EL (cell line): ENCODE data around the gene NSMF.

Experiments
- DNase-seq: peaks from one replicate; pipeline ENCODE4 v3.0.0-alpha.2; 2016

The NSMF gene

DNA sequence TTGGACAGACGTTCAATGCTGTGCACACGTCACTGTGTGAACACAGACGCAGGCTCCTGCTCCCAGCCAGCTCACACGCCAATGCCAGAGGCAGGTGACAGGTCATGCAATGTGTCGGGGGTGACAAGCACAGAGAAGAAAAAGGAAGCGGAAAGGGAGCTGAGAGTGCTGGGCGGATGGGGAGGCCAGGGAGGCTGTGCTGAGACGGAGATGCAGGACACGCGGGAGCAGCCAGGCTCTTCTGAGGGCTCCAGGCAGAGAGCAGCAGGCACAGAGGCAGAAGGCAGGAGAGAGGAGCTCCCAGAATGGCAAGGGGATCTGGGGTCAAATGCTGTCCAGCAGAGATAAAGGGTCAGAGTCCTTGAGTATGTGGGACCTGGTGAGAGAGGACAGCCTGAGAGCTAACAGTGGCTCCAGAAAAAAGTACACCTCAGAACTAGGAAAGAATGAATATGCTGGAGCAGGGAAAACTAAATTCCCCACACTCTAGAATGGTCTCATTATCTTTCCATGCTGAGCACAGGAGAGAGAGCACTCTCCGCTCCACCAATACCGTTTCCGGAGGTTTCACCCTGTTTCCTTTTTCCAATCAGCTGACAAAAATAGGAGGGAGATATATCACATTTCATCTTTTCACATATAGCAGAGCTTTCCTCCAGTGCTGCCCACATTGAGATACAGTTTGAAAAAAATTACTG lies 32.8 kb upstream of the NSMF start:
- DNase-seq, result no peak

DNA sequence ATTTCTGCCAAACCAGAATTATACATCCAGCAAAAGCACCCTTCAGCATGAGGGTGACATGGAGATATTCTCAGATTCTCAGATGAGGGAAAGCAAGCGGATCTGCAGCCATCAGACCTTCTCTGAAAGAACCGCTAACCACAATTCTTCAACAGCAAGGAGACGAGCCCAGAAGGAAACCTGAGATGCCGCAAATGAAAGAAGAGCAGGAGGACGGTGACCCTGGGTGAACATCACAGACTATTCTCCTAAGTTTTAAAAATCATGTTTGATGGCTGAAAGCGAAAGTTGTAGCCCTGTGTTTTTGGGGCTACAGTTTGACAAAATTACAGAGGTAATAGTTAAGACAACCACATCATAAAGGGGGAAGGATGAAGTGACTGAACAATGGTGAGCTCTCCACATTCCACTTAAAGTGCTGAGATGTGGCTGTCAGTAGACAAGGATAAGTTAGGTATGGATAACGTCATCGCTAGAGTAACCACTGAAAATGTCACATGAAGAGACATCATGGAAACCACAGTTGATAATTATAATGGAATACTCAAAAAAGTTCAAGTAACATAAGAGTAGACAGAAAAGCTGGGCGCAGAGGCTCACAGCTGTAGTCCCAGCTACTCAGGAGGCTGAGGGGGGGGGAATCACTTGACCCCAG lies 31.5 kb upstream of the NSMF start:
- DNase-seq, result no peak

DNA sequence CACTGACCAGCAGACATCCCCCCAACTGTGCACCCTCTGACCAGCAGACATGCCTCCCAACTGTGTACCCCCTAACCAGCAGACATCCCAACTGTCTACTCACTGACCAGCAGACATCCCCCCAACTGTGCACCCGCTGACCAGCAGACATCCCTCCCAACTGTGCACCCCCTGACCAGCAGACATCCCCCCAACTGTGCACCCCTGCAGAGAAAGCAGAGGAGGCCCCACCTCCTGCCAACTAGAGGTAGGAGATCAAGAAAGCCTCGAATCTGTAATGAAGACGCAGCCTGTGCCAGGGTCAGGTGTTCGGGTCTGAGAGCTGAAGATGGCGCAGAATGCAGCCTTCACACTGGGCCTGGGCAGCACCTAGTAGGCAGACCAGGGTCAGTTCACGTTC lies 29.8 kb upstream of the NSMF start:
- no peak for DNase-seq

DNA sequence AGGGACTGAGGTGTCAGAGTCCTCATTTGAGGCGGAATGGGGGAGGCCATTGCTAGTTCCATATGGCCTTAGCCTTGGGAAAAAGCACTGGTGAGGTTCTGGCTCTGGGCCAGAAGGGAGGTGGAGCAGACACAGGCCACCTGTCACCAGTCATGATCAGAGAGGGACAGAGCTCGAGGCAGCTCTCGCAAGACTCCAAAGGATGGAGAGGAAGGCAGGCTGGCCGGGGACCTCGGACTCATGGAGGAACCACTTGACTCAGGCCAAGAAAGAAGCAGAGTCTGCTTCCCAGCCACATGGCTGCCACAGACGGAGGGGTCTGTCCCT lies 29.2 kb upstream of the NSMF start:
- no peak for DNase-seq

DNA sequence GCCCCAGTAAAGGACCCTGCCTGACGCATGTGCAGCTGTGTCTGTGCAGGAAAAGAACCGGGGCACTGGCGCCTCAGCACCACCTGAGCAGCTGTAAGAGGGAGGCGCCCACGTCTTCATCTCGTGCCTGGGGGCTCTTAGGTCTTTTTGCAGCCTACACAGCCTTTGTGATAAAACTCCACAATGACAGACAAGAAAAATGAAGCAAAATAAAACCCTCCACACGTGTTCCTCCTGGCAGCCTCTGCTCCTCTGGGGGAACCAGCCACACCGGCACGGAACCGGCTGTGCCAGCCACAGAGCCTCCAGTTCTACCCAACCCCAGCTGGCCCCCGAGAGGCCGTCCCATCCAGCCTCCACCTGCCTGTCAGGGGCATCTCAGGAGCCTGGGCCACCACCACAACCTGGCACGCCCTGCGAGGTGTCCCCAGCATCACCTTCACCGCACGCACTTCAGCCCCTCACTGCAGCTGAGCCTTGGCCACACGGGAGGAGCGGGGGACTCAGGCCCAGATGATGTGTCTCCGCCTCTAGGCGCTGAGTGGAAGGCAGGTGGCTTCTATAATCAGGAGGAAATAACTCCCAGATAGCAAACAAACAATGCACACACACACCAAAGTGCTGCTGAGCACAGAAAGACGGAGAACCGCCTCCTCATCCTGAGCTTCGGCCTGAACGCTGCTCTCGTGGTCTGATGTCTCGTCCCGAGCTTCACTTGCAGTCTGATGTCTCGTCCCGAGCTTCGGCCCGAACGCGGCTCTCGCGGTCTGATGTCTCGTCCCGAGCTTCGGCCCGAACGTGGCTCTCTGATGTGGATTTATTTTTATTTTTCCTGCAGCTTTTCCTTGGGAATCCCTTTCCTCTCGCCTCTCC lies 28.6 kb upstream of the NSMF start:
- no peak for DNase-seq

DNA sequence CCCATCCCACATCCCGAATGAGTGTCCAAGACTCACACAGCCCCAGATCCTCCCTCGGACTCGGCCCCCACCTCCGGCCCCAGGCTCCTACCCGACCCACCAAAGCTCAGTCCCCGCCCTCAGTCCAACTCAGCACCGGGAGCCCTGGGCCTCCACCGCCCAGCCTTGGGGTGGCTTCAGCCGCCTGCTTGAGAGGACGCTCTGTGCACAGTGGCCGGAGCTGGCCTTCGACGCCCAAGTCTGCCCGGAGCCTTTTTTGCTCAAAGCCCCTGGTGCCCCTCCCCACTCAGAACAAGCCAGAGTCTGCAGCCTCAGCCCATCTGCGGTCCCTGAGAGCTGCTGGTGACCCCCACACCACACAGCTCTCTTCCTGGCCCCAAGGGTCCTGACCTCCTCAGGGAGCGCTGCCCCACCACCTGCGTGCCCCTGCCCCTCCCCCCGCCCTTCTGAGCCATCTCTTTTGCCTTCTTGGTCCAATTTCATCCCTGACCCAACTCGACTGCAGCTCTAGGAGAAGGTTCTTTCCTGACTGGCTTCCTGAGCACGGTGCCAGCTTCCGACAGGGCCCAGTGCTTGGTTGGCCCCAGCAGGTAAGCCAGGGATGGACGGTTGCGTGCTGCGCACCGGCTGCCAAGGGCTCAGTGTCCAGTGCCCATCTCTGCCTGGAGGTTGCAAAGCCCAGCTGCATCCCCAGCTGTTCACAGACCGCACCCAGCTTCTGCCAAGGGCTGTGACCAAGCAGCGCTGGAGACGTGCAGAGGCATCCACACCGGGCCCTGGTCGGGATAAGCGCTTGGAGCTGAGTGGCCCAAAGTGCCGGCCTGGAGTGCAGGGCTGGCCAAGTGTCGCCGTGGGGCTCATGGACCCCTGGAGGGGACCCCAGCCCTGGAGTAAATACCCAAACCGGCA lies 27.7 kb upstream of the NSMF start:
- DNase-seq, result no peak

DNA sequence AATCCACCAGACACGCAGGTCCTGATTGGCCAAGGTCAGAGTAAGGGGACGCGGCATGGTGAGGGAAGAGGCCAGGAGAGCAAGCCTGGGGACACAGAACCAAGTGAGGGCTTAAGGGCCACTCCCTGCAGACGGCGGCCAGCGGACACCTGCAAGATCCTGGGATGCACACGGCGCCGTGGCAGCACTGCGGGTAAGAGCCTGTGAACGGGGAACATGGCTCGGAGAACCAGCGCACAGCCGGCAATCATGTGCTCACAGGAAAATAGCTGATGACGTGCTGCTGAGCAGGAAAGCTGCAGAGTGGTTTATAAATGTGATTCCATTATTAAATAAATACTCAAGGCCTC lies 27.0 kb upstream of the NSMF start:
- no peak for DNase-seq

DNA sequence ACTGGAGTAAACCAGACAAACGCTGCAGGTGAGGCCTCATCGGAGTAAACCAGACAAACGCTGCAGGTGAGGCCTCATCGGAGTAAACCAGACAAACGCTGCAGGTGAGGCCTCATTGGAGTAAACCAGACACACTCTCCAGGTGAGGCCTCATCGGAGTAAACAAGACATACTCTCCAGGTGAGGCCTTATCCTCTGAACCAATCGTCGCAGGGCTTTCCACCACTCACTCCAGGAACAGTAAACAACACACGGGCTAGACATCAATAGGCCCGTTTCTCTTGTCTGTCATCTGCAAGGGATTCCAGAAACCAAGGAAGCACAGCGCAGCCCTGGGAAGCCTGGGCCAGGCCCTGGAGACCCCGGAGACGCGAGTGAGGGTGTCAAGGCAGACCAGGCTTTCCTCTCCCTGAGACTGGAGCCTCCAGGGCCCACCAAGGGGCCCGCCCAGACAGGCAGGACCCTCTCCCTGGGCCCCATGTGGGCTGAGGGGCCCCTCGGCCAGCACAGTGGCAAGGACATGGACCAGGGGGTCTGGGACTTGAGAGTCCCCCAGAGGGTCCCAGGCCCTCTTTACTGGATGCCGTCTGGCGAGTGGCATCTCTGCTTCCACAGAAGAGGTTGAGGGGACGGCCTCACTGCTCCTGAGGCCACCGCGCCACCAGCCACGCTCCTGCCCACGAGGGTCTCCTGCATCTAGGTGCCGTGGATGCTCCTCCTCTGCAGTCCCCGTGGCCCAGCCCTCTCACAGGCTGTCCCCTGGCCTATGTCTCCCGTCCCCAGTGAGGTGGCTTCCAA lies 26.4 kb upstream of the NSMF start:
- no peak for DNase-seq

DNA sequence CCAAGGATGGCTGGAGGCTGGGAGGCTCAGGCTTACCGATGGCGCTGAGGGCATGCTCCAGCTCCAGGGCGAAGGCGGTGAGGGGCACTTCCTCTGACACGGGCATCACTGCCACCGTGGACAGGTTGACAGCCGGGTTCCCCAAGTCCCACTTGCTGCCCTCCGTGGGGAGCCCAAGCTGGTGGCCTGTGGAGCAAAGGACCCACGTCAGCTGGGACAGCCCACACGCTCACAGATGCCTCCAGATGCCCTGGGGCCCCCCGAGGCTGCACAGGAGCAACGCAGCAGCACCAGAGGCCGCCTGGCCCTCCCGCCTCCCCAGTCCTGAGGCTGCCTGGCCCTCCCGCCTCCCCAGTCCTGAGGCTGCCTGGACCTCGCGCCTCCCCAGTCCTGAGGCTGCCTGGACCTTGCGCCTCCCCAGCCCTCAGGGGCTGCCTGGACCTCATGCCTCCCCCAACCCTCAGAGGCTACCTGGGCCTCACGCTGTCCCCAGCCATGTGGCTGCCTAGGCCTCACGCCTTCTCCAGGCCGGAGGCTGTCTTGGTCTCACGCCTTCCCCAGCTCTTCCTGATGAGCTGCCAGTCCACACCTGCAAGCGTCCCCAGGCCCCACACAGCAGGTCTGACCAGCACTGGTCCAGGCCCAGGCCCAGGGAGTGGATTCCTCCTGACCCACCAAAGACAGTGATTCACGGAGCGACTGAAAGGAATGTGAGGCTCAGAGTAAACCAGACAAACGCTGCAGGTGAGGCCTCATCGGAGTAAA lies 25.6 kb upstream of the NSMF start:
- no peak for DNase-seq

DNA sequence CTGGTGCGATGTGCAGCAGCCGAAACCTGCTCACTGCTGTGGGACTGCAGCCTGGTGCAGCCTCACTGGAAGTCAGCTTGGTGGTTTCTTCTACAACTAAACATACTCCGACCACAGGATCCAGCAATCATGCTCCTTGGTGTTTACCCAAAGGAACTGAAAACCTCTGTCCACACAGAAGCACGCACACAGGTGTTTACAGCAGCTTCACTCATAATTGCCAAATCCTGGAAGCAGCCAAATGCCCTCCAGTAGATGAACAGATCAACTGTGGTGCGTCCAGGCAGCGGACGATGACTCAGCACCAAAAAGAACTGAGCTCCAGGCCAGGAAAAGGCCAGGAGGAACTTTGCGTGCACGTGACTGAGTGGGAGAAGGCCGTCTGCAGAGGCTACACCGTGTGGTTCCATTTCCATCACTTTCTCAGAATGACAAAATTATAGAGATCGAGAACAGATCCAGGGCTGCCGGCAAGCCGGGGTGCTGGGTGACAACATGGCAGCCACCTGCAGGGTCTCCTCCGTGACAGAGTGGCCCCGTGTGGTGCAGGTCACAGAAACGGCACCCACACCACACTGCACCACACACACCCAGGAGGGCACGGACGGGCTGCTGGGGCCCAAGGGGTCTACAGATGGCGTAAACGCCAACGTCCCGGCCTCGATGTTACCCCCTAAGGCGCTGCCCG lies 23.1 kb upstream of the NSMF start:
- peak; percentile 85 for DNase-seq

DNA sequence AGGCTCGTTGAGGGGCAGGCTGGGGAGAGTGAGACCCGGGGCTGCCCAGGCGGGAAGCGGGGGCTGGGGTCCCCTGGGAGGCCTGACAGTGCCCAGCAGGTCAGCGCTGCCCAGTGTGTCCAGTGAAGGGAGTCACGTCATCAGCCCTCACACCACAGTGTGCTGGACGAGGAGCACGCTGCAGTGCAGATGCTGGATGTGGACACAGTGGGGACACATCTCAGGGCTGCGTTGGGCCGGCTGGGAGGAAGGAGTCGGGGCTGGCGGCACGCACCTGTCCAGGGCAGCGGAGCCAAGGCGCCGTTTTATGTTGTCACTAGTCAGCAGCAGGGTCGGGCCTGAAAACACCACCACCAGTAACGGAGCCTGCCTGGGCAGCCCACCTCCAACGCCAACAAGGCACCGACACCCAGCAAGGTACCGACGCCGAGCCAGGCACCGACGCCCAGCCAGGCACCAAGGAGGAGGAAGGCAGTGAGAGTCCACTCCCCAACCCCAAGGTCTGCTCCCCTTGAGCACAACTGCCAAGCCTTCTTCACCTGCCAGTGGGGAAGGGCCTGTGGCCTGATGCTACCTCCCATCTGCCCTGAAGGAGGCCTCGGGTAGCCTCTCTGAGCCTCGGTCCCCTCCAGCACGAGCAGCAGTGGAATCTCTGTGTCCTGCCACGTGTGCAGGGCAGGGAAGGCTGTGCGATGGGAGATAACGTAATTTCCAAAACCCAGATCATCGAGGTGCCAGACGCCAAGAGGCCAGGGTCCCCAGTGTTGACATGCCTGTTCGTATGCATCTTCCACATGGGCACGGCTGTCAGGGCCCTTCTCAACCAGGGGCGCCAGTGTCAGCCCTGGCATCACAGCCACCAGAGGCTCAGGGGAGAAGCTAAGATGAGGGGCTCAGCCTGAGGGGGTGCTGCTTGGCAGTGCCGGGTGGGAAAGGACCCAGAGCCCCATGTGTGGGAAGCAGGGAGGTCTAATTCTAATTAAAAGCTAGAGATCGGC lies 21.9 kb upstream of the NSMF start:
- DNase-seq, result no peak

DNA sequence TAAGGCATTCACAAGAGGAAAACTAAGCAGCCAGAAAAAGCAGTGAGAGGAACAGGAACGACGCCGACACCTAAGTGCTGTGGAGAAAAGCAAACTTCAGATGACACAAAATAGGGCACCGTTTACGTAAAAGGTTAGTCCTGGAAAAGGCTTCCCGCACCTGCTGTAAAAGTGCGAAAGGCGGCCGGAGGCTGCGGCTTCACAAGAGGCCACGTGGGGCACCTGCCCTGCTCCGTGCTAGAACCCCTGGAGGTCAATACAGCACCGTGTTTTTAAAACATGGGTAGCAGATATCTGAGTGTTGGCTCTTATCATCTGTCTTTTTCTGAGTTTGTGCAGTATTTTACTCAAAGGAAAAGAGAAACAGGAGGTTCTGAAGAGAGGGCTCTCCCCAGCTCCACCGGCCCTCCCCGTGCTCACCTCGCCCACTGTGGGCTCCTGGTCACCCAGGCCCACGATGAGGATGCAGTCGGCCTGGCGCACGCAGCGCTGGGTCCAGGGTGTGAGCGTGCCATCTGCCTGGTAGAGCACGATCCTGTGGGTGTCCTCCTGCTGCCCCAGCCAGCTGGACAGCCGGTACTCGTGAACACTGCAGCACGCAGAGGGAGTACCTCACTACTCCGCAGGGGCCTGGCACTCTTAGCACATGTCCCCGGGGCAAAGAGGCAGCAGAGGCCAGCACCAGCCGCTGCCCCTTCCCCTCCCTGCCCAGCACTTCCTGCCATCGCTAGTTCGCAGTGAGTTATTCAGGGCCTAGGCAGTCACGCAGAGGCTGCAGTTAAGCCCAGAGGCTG lies 21.0 kb upstream of the NSMF start:
- DNase-seq, result no peak

DNA sequence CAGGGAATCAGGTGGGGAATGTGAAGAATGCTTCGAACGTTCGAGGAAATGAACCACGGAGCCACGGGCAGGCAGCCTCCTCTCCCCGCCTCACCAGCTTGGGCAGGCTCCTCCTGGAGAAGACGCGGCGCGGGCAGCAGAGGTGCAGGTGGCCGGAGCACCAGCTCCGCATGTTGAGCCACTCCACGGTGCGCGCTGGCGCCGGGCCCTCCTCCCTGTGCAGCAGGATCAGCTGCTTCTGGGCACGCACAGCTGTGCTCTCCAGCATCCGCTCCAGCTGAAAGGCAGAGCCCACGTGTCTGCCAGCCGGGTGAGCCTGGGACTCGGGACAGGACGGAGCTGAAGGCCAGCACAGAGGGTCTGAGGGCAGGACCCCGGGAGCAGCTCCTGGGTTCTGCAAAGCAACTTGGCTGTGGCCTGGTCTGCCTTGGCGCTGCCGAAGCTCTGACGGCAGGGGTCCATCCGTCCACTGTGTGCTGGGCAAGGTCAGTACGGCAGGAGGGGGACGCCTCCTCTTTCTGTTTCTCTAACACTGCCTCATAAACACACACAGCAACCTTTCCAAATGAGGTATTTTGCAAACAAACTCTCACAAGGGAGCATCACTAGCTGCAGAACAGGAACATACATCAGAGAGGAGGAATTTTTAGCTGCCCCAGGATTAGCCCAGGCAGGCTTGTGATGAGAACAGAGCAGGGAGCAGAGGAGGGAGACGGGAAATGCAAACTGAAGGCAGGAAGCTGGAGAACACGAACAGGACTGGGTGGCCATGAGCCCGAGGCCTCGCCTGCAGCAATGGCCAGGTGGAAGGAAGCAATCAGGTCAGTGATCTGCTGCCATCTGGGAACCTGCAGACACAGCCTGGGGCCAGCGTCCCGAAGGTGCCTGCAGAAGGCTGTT lies 20.1 kb upstream of the NSMF start:
- peak; percentile 39 for DNase-seq

DNA sequence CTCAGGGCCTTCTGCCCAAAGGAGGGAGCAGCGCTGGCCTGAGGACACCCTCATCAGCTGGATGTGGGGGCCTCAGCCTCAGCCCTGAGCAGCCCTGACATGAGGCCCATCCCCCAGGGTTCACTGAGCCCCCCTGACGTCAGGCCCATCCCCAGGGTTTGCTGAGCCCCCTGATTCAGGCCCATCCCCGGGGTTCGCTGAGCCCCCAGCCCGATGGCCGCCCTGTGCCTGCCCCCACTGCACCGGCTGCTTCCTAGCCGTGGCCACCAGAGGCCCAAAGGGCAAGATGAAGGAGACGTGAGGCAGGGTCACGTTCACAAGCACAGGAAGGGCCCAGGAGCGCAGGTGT lies 19.5 kb upstream of the NSMF start:
- DNase-seq, result no peak

DNA sequence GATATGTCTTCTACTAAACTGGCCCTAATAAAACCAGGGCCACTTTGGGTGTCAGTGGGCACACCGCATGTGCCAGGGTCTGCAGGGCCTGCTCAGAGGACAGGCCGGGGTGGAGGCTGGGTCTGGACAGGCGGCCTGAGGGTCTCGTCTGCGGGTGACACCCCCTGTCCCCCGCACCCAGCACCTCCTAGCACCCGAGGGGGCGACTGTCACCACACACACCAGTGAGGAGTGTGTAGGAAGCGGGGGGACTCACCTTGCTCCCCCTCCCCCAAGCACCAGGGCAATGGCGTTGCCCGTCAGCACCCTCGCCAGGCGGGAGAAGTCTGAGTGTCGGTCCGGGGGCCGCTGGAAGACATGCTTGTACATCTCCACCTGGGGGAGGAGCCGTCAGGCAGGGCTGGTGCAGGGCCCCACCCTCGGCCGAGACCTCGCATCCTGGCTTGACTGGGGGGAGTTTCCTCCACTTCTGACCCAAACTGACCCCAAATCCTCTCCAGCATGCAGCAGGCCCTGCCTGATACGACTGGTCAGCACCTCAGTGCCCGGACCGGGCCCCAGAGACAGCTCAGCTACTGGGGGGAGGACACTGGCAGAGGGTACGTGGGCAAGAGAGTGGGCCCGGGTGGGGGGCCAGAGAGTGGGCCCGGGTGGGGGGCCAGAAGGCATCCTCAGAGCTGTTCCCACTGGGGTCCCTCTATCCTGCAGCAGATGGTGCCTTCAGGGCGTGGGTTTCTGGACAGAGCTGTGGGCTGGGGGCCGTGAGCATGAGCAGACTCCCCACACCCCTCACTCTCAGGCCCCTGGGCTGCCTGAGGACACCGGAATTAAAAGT lies 18.9 kb upstream of the NSMF start:
- DNase-seq, result no peak

DNA sequence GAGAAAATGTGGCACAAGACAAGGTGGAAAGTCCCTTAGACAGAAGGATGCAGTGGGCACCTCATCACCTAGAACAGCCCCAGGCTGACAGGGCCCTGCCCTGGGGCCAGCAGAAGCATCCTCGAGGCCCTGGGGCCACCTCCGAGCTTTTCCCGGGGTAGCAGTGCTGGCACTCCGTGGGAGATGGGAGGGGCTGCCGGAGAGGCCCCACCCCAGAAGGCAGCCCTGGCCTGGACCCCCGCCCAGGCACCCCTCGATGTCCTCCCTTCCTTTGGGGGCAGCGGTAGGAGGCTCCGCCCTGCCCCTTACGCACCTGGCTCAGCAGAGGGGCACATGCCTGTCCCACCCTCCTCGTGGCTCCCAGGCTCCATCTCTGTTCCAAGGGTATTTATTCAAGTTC lies 17.7 kb upstream of the NSMF start:
- no peak for DNase-seq

DNA sequence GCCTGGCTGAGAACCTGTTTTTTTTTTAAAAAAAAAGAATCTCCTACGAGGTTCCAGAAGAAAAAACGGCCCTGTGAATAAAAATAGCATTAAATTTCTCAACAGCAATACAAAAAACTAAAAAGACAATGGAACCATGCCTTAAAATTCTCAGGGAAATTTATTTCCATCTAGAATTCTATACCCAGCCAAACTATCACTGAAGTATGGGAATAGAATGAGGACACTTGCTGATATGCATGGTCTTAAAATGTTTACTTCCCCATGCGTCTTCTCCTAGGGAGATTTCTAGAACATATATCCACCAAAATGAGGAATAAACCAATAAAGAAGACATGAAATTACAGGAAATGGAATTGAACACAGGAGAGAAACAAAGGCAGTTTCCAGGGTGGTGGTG lies 16.5 kb upstream of the NSMF start:
- no peak for DNase-seq
